NCI-H1930 (cell line): ENCODE results near the gene USP2.
A peak's percentile ranks its signal among the peaks of the same experiment; 100 is the strongest.

Source experiments
- DNase-seq, 2 experiments: peaks; one replicate each; lab custom pipeline; 2025; lab: John Stamatoyannopoulos, UW

The USP2 gene

GRCh38 chr11:119377112-119377901 lies 4.2 kb downstream of the USP2 start:
- no peak for DNase-seq

GRCh38 chr11:119376197-119376847 lies 5.2 kb downstream of the USP2 start:
- DNase-seq: no peak

- DNase-seq: no peak
These were observed 5.9 kb downstream of the USP2 start for GRCh38 chr11:119375337-119376196.

GRCh38 chr11:119374632-119375336 lies 6.7 kb downstream of the USP2 start:
- DNase-seq: no peak

GRCh38 chr11:119373921-119374631 lies 7.4 kb downstream of the USP2 start:
- DNase-seq: peak in 1 of 2 experiments; percentile 29

GRCh38 chr11:119373059-119373920 lies 8.2 kb downstream of the USP2 start:
- no peak for DNase-seq

GRCh38 chr11:119372260-119373058 lies 9.0 kb downstream of the USP2 start:
- no peak for DNase-seq

GRCh38 chr11:119371778-119372182 lies 9.7 kb downstream of the USP2 start:
- no peak for DNase-seq

GRCh38 chr11:119371067-119371601 lies 10.4 kb downstream of the USP2 start:
- no peak for DNase-seq

- DNase-seq: no peak
These were observed 10.9 kb downstream of the USP2 start for GRCh38 chr11:119370486-119371046.

GRCh38 chr11:119369132-119369925 lies 12.2 kb downstream of the USP2 start:
- DNase-seq: no peak

- DNase-seq: no peak
These were observed 13.1 kb downstream of the USP2 start for GRCh38 chr11:119368121-119369034.

GRCh38 chr11:119367661-119368120 lies 13.8 kb downstream of the USP2 start:
- no peak for DNase-seq

GRCh38 chr11:119366690-119367620 lies 14.5 kb downstream of the USP2 start:
- no peak for DNase-seq

- DNase-seq: no peak
These were observed 16.4 kb downstream of the USP2 start for GRCh38 chr11:119365071-119365591.
